Measurements from ENCODE around the gene ADAT3.
A peak's percentile ranks its signal among the peaks of the same experiment; 100 is the strongest.
"Not testable (repeated sequence)": the region's sequence is repeated elsewhere in the genome, so short reads cannot be mapped to it uniquely, and the experiment has no call there.

The ADAT3 gene

GRCh38 chr19:1866693-1867348 is 38.4 kb upstream of the ADAT3 start:
- DNase-seq (ENCODE audit: low spot score): no peak

- no peak for DNase-seq (ENCODE audit: low spot score)
These were observed 37.9 kb upstream of the ADAT3 start for GRCh38 chr19:1867349-1867724.

DNA sequence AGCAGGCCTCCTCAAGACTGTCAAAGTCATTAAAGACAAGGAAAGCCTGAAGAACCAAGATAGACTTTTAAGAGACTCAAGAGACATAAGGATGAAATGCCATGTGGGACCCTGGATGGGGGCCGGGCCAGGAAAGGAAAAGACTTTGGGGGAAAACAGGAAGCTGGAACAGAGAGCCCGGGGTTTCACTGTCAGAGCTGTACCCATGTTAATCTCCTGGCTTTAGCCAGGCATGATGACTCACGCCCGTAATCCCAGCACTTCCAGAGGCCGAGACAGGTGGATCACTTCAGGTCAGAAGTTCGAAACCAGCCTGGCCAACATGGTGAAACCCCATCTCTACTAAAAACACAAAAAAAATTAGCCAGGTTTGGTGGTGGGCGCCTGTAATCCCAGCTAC is 36.2 kb upstream of the ADAT3 start:
- DNase-seq (ENCODE audit: low spot score): no peak

DNA sequence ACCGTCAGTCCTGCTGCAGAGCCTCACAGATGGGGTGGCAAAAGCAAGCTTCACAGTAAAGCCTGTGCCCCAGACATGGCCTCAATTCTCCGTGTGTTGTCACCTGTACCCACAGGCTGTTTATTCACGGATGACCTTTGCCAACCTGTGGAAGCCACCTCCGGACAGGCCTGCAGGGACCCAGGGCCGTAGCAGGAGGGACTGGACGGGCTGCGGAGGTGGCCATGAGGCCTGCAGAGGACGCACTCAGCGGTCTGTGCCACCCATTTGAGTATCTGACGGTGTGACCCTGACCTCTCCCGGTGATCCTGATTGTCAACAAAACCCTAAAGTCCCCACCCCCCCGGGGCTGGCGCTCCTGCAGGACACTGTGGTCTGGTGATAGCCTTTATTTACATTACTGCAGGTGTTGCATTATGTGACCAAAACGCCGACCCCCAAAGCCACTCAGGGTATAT is 34.0 kb upstream of the ADAT3 start:
- DNase-seq (ENCODE audit: low spot score): no peak

- DNase-seq (ENCODE audit: low spot score): no peak
These were observed 33.6 kb upstream of the ADAT3 start for GRCh38 chr19:1871630-1872029.

- DNase-seq (ENCODE audit: low spot score): no peak
These were observed 32.2 kb upstream of the ADAT3 start for GRCh38 chr19:1872807-1873523.

DNA sequence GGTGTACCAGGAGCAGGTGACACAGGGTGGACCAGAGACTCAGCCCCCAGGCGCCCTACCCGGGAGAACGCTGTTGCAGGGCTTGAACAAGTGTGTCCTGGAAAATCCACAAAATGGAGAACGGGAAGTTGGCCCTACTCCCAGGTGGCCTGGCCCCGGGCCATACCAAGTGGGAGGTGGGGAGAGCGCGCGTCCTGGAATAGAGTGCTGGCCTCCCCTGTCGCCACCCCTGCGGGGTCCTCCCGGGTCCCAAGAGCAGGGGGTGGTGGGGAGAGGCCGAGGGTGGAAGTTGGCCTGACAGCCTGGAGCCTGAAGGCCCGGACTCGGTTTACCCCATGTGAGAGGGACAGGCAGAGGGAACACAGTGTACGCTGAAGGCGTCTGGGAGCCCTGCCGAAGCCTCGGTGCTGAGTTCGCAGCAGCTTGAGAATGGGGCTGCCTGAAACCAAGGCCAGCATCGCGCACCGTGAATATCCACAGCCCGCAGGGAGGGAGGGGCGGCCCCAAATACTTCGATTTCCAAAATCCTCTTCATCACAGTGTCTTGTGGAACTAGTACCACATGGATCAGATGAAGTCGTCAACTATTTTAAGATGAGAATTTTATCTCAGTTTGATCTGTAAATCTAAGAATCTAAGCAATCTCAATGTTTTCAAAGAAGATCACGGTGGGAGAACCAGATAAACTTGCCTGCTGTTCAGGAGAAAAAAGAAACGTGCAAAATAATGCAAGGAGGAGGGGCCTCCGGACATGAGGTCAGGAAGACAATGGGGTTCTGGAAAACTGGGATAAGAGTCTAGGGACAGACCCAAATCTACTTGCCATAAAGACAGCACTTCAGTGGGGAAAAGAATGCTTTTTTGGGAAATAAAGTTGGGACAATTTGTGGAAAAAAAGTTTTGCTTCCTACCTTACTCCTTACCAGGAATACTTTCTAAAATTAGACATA is 31.4 kb upstream of the ADAT3 start:
- DNase-seq (ENCODE audit: low spot score): no peak

GRCh38 chr19:1874554-1875185 is 30.5 kb upstream of the ADAT3 start:
- peak; percentile 63 for DNase-seq (ENCODE audit: low spot score)

DNA sequence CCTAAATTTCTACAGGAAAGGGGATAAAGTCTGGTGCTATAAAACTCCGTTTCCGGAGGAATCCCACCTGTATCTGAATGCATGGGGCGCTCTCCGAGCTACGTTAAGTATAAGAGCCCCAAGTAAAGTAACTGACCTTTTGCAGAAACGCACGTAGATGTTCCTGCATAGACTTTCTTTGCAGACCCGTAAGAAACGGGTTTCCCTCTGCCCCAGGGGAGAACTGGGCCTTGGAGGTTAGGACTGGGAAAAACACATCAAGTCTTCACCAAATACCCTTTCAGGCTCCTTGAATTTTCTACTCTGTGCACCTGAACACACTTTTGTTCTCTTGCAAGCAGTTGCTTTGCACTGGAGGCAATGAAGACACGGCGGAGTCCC is 29.9 kb upstream of the ADAT3 start:
- DNase-seq (ENCODE audit: low spot score): peak; percentile 27

- DNase-seq (ENCODE audit: low spot score): peak; percentile 94
These were observed 29.3 kb upstream of the ADAT3 start for GRCh38 chr19:1875646-1876495.

DNA sequence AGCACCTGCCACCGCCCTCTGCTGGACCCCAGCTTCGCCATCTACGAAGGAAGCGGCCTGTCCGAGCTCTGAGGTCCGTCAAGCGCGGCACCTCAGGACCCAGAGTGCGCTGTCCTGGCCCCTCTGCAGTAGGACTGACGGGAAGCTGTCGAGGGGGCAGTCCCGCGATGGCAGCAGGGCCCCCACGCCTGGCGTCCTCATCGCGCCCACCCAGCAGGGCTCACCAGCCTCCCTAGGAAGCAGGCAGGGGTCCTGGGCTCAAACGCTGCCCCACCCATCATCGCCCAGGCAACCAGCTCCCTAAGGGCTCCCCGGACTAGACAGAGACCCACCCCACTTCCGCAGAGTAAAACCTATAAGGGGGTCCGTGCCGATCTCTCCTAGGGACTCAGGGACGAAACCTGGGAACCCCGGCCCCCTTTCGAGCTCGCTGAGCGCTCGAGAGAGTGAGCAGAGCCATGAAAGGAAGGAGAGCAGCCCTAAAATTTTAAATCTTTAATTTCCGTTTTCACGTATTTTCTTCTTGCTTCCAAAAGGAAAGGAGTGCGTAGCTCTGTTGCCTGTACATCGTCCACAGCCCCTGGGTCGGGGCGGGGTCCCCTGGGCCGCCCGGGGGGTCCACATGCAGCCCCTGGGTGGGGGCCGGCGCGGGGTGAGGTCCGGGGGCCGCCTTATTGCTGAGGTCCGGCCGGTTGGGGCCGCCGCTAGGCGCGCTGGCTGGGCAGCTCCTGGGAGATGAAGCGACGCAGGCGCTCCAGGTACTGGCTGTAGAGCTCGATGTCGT is 28.5 kb upstream of the ADAT3 start:
- DNase-seq (ENCODE audit: low spot score): not testable (repeated sequence)

DNA sequence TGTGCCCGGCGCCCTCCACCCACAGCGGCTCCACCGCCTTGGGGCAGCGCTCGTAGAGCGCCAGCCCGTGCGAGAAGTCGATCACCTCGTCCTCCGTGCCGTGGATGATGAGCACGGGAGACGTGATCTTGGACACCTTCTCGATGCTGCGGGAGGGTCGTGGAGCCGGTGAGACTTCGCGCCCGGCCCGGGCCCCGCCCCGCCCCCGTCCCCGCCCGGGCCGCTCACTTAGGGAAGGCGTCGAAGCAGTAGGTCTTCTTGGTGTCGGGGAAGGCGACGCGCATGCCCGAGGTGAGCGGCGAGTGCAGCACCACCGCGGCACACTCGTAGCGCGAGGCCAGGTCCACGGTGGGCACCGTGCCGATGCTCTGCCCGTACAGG is 27.9 kb upstream of the ADAT3 start:
- DNase-seq (ENCODE audit: low spot score): not testable (repeated sequence)

DNA sequence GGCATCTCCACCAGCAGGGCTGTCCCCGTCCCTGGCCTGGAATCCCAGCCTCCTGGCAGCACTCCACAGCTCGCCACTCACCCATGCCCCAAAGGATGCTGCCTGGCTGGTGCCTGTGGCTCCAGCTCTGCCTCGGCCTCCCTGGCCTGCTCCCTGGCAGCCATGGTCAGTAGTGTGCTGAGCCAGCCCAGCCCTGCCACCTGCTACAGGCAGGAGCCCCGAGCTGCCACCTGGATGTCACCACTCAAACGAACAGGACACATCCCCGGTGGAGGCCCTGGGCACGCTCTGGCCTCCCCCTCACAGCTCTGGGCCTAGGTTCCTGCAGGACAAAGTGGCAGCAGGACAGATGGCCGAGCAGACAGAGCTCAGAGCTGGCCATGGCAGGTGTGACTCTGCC is 26.6 kb upstream of the ADAT3 start:
- DNase-seq (ENCODE audit: low spot score): not testable (repeated sequence)

DNA sequence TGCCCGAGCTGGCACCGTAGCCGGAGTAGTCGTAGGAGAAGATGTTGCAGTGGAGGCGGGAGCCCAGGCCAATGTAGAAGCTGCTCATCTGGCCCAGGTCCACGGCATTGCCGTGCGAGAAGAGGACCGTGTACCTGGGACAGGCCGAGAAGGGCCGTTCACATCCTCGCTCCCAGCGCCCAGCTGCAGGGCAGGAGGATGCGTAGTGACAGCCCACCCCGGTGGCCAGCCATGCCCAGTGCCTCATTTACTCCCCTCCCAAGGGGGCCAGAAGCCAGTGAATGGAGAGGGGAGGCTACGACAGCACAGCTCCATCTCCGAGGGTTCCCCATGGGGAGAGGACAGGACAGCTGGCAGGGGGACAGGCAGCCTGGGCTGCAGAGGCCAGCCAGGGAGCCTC is 25.2 kb upstream of the ADAT3 start:
- not testable (repeated sequence) for DNase-seq (ENCODE audit: low spot score)

DNA sequence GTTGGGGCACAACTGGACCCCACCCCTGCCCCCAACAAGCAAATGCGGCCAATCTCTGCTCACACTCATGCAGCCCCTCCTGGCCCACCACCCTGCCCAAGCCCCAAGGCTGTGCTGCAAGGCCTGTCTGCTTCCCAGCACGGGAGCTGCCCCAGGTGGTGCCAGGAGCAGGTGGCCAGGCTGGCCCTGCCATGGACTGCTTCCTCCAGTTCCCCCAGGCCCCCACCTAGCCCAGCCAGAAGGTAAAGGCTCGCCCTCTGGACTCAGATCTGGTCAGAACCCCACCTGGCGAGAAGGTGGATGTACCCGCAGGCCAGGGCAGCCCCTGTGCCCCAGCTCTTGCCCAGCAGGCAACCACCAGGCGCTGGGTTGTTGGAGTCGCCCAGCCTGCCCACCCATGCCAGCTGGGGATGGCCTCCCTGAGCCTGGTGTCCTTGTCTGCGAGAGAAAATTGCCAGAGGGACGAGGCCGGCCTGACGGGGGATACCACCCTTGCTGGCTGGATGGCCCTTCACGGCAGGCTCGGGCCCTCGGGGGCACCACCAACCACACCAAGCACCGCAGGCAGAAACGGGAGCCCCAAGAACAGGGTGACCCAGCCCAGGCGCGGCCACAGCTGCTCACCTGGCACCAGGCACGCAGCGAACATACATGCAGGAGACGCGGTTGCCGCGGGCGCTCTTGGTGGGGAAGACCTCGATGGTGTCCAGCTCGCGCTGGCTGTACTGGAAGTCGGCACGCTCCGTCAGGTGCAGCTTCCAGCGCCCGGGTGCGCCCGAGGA is 24.4 kb upstream of the ADAT3 start:
- DNase-seq (ENCODE audit: low spot score): no peak

DNA sequence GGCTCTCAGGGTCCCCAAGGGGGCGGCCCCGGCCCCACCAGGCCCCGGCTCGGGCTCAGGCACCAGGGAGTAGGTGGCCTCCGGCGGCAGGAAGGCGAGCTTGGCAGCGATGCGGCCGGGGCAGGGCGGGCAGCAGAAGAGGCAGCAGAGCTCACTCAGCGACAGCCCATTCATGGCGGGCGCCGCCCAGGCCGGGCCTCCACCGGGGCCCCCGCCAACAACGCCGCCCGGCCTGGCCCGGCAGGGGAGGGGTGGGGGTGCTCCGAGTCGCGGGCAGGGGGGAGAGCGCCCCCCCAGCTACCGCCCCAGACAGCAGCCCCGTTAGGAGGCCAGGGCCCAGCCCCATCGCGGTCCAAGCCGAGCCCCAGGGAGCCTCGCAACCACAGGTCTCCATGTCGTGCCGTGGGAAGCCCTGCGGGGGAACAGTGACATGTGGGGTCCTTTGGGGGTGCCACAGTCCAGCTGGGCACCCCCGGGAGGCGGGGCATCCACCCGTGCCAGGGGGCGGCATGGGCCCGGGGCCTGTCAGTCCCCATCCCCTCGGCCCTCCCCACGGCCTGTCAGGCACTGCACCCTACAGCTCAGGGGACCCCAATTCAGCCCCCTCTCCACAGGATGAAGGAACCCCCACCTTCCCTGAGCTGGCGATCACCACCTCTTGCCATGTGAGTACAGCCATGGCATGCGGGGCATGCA is 23.7 kb upstream of the ADAT3 start:
- not testable (repeated sequence) for DNase-seq (ENCODE audit: low spot score)

- DNase-seq (ENCODE audit: low spot score): no peak
These were observed 23.0 kb upstream of the ADAT3 start for GRCh38 chr19:1882089-1882785.
